GM23338 (cell line): Measurements from ENCODE around the gene SC5D. TPM values are rescaled to one million over a fixed set of nuclear protein-coding genes. Genes with fewer than 3 reads are reported as not detected.

Source experiments
- ATAC-seq: fragments of 200-7000 bp; cut with Tn5 transposase; 3 replicates; pipeline ENCODE4 v1.9.1; 2020
- DNase-seq: peaks from one replicate; pipeline ENCODE4 v3.0.0-alpha.2; 2015; ENCODE audit warnings: low spot score
- H2AFZ ChIP-seq: fragments of 200-600 bp; sonication (generic); 2 replicates; pipeline ENCODE4 v1.8.0; 2016; ENCODE audit warnings: antibody characterized with exemption, mild to moderate bottlenecking, moderate library complexity
- H3F3A ChIP-seq: fragments of 200-600 bp; sonication (generic); replicated peaks from 2 replicates; pipeline ENCODE4 v1.8.0; 2017; ENCODE audit warnings: antibody characterized with exemption, mixed run types, low read depth
- H3K27ac ChIP-seq: fragments of 200-600 bp; sonication (generic); 2 replicates; pipeline ENCODE4 v1.6.1; 2016; ENCODE audit warnings: low read depth
- H3K27me3 ChIP-seq: fragments of 200-600 bp; sonication (generic); 2 replicates; pipeline ENCODE4 v1.8.0; 2016; ENCODE audit warnings: mild to moderate bottlenecking, mixed run types, moderate library complexity; ENCODE audit not compliant: insufficient read depth
- H3K36me3 ChIP-seq: fragments of 200-600 bp; sonication (generic); 2 replicates; pipeline ENCODE4 v1.8.0; 2016; ENCODE audit warnings: mild to moderate bottlenecking; ENCODE audit not compliant: insufficient read depth
- H3K4me1 ChIP-seq: fragments of 200-600 bp; sonication (generic); 2 replicates; pipeline ENCODE4 v1.8.0; 2016; ENCODE audit warnings: mild to moderate bottlenecking, moderate library complexity; ENCODE audit not compliant: insufficient read depth
- H3K4me2 ChIP-seq: fragments of 200-600 bp; sonication (generic); 2 replicates; pipeline ENCODE4 v1.7.1; 2017; ENCODE audit warnings: mixed run types
- H3K4me3 ChIP-seq: fragments of 200-600 bp; sonication (generic); 2 replicates; pipeline ENCODE4 v1.6.1; 2016; ENCODE audit warnings: mixed run types
- H3K79me2 ChIP-seq: fragments of 200-600 bp; sonication (generic); replicated peaks from 2 replicates; pipeline ENCODE4 v1.8.0; 2017; ENCODE audit warnings: mild to moderate bottlenecking; ENCODE audit not compliant: insufficient read depth
- H3K9me2 ChIP-seq: fragments of 200-600 bp; sonication (generic); 2 replicates; pipeline ENCODE4 v1.8.0; 2017; ENCODE audit not compliant: insufficient read depth
- H4K20me1 ChIP-seq: fragments of 200-600 bp; sonication (generic); replicated peaks from 2 replicates; pipeline ENCODE4 v1.8.0; 2017; ENCODE audit warnings: mild to moderate bottlenecking; ENCODE audit not compliant: insufficient read depth
- H3K27ac Mint-ChIP-seq: 2 replicates; pipeline ENCODE4 v1.8.0; 2020; ENCODE audit warnings: inconsistent platforms, mild to moderate bottlenecking, moderate library complexity, mixed read lengths
- H3K27me3 Mint-ChIP-seq: 3 replicates; pipeline ENCODE4 v1.8.0; 2022; ENCODE audit warnings: low read depth, mild to moderate bottlenecking, moderate library complexity, mixed read lengths, inconsistent platforms; ENCODE audit not compliant: insufficient read depth, poor library complexity
- H3K36me3 Mint-ChIP-seq: 3 replicates; pipeline ENCODE4 v1.8.0; 2021; ENCODE audit warnings: low read depth, mild to moderate bottlenecking, inconsistent platforms, moderate library complexity, mixed read lengths
- H3K4me1 Mint-ChIP-seq: 3 replicates; pipeline ENCODE4 v1.8.0; 2020; ENCODE audit warnings: mild to moderate bottlenecking, inconsistent platforms, mixed read lengths
- H3K4me3 Mint-ChIP-seq: 3 replicates; pipeline ENCODE4 v1.8.0; 2021; ENCODE audit warnings: moderate library complexity, mild to moderate bottlenecking, inconsistent platforms, mixed read lengths
- H3K9me3 Mint-ChIP-seq: 3 replicates; pipeline ENCODE4 v1.8.0; 2020; ENCODE audit warnings: moderate library complexity, mild to moderate bottlenecking, inconsistent platforms, mixed read lengths
- CTCF ChIP-seq, 2 experiments: fragments of 200-600 bp in 1 of 2; sonication (generic) in 1 of 2; conservative IDR thresholded peaks; 2 replicates each; pipeline versions ENCODE4 v1.5.1 to v1.6.1; 2016 to 2017; ENCODE audit warnings: antibody characterized with exemption in 2 of 2, low read depth in 2 of 2, mild to moderate bottlenecking in 2 of 2, moderate library complexity in 1 of 2
- JUNB ChIP-seq: IDR thresholded peaks from one replicate; pipeline ENCODE4 v1.6.1; 2016; ENCODE audit warnings: antibody characterized with exemption; ENCODE audit not compliant: unreplicated experiment
- POLR2AphosphoS5 ChIP-seq: IDR thresholded peaks from 2 replicates; pipeline ENCODE4 v1.6.1; 2016; ENCODE audit warnings: antibody characterized with exemption, low read depth
- REST ChIP-seq: IDR thresholded peaks from one replicate; pipeline ENCODE4 v1.6.1; 2018; ENCODE audit warnings: antibody characterized with exemption; ENCODE audit not compliant: unreplicated experiment
- STAT1 ChIP-seq: IDR thresholded peaks from one replicate; pipeline ENCODE4 v1.6.1; 2016; ENCODE audit warnings: antibody characterized with exemption; ENCODE audit not compliant: unreplicated experiment
- ZNF331 ChIP-seq: fragments of 250-450 bp; sonication (Bioruptor Pico); IDR thresholded peaks from 2 replicates; pipeline ENCODE4 v1.5.0; 2020; ENCODE audit warnings: low read depth, mild to moderate bottlenecking, moderate library complexity
- ZNF462 ChIP-seq: fragments of 250-450 bp; sonication (Bioruptor Pico); IDR thresholded peaks from 2 replicates; pipeline ENCODE4 v1.5.0; 2020; ENCODE audit warnings: mild to moderate bottlenecking, moderate library complexity
- polyA plus RNA-seq: library from polyadenylated mRNA; unstranded; fragments of >200 nt; fragmentation: Nextera tagmentation; extraction: Ambion mirVana; gene quantifications from 2 replicates; pipeline ENCODE4 v1.2.1, GENCODE V29; 2016
- total RNA-seq: library from RNA; depleted of rRNA; stranded (reverse); fragments of >200 nt; shearing (Covaris generic); gene quantifications from 2 replicates; pipeline ENCODE4 v1.2.3, GENCODE V29; 2014

The SC5D gene
- total and polyA plus RNA-seq, 2 experiments from 2014 or later, result 79.0 to 138 TPM

- peaks cover 17% of the 10 kb centered on the region; the same call in 2 of the 3 replicates for H3K4me1 Mint-ChIP-seq
- no peak overlapping the region for H3K27ac Mint-ChIP-seq
- ATAC-seq (no peak), DNase-seq (no peak)
- Histone ChIP-seq H3K27me3 (no peaks in the 10 kb centered on the region), H3F3A (no peaks in the 10 kb centered on the region), H3K9me2 (no peaks in the 10 kb centered on the region), H3K4me3 (no peak overlapping the region), H3K79me2 (no peaks in the 10 kb centered on the region), H3K27ac (no peak overlapping the region), H3K4me2 (no peak overlapping the region), H3K36me3 (no peaks in the 10 kb centered on the region), H2AFZ (peak overlapping the region; percentile 26; the same call in 1 of the 2 replicates), H4K20me1 (no peaks in the 10 kb centered on the region), H3K4me1 (peaks cover 21% of the 10 kb centered on the region)
- no peaks in the 10 kb centered on the region for H3K36me3 Mint-ChIP-seq
- TF ChIP-seq JUNB, result no peak
- TF ChIP-seq POLR2AphosphoS5, result no peak
- no peak for TF ChIP-seq CTCF (conservative IDR thresholded peaks at IDR 0.05; ENCODE audit: low read depth in 2 of 2)
- TF ChIP-seq STAT1, result no peak
- TF ChIP-seq ZNF331, result no peak
- TF ChIP-seq ZNF462 (CRISPR knock-in tag), result no peak
- TF ChIP-seq REST, result no peak
- no peak overlapping the region for H3K4me3 Mint-ChIP-seq
- no peaks in the 10 kb centered on the region for H3K27me3 Mint-ChIP-seq
- no peaks in the 10 kb centered on the region for H3K9me3 Mint-ChIP-seq
These were observed 33.7 kb downstream of the SC5D start for GRCh38 chr11:121326230-121326629.
